Gastrocnemius medialis (tissue), 4 donors: ENCODE measurements around the gene CLRN1.

Experiments
- POLR2A ChIP-seq, 2 donors: fragments of 450-650 bp; IDR thresholded peaks; one replicate each; pipeline ENCODE4 v1.6.1; 2017; ENCODE audit warnings: antibody characterized with exemption in 2 of 2, mild to moderate bottlenecking in 2 of 2, moderate library complexity in 2 of 2
- TF ChIP-seq, protein P1 (sequence below), 5 experiments: fragments of 450-650 bp in 3 of 5; fragments of 200-600 bp in 2 of 5; sonication (generic) in 2 of 5; IDR thresholded peaks in 4 of 5; conservative IDR thresholded peaks in 1 of 5; 1 replicate in 4 of 5; 2 replicates in 1 of 5; pipeline ENCODE4 v1.5.1; 2016 to 2019; ENCODE audit warnings: antibody characterized with exemption in 5 of 5, mild to moderate bottlenecking in 3 of 5, moderate library complexity in 3 of 5

DNA sequence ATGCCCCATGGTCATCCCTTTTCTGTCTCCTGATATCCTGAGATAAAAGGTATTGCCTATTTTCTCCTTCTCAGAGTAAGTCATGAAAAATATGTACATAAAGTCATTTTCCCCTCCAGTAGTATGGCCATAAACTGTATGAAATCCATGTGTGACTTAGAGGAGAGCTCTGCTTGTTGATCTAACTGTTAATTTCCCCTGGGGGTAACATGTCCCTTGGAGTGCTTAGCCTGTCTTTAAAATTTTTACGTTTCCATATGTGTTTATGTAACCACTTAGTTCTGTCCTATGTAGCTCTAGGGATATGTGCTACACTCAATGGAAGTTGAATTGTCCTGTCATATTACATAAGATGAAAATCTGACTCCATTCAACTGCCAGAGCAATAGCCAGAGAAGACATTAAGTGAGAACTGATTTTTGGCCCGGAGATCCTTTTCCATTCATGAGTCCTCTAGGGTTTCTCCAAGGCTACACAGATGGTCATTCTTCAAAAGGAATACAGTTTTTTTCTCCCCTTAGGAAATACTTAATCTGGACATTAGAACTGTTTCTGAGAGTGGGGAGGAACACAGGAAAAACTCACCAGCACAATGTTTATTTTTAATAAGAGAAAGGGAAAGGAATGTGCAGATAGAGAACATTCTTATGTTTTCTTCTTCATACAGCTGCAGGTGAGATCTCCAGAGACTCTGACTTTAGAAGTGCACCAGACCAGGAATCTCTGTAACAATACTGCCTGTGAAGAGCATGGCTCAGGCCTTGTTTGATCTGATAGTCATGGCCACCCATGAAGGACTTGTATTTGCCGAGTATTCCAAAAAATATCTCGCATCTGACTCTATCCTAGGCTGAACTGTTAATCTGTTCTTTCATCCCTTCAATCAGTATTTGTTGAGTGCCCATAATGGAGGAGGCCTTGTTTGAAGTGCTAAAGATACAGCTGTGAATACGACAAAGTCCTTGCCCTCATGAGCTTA lies 29.8 kb upstream of the CLRN1 start:
- TF ChIP-seq, protein P1, sequence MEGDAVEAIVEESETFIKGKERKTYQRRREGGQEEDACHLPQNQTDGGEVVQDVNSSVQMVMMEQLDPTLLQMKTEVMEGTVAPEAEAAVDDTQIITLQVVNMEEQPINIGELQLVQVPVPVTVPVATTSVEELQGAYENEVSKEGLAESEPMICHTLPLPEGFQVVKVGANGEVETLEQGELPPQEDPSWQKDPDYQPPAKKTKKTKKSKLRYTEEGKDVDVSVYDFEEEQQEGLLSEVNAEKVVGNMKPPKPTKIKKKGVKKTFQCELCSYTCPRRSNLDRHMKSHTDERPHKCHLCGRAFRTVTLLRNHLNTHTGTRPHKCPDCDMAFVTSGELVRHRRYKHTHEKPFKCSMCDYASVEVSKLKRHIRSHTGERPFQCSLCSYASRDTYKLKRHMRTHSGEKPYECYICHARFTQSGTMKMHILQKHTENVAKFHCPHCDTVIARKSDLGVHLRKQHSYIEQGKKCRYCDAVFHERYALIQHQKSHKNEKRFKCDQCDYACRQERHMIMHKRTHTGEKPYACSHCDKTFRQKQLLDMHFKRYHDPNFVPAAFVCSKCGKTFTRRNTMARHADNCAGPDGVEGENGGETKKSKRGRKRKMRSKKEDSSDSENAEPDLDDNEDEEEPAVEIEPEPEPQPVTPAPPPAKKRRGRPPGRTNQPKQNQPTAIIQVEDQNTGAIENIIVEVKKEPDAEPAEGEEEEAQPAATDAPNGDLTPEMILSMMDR (IDR thresholded peaks at IDR 0.05 in 4 of 5, conservative IDR thresholded peaks at IDR 0.05 in 1 of 5) = no peak
- TF ChIP-seq POLR2A (IDR thresholded peaks at IDR 0.05) = no peak
